Urothelium cell line (cell line): ENCODE results near the gene NELL1.

Experiments
- DNase-seq: peaks from one replicate; pipeline ENCODE4 v3.0.0; 2011; ENCODE audit warnings: low spot score, mixed read lengths
- FAIRE-seq: peaks from 2 replicates; lab custom pipeline; 2011; peaks lifted over from hg19 to GRCh38; lab: Jason Lieb, UNC

Gene NELL1

DNA sequence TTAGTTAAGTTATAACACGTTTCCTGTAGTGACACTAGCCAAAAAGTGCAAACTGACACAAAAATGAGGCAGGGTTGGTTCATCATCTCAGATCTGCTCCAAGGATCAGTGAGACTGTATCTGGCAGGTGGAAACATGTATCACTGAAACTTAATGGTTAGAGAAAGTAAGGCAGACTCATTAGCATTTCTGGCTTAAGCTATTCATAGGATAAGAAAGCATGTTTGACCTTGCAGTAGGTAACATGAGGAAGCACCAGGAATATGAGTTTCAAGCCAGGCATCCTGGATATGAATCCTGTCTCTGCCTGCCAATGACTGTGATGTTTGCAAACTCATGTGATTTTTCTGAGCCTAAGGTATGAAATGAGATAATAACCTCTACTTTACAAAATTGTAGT lies 732.1 kb downstream of the NELL1 start:
- DNase-seq (no peak), FAIRE-seq (no peak)

DNA sequence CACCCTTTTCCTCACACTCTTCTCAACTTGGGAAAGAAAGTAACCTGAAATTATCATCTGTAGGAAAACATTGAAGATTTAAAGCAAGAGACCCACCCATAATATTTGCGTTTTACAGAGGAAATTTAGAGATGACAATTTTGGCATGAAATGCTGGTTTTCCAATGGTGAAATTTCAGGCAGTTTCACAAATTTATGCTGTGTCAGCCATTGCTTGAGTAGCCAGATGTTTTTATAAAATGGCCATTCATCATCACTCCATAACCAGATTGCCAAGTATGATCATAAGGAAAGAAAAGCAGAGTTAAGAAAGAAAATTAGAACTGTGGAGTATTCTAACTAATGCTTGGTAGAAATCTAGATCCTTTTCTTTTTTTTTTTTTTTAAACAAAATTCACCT lies 732.9 kb downstream of the NELL1 start:
- FAIRE-seq (no peak), DNase-seq (no peak)

GRCh38 chr11:21403069-21403468 lies 733.7 kb downstream of the NELL1 start:
- no peak for FAIRE-seq

GRCh38 chr11:21405422-21405821 lies 736.0 kb downstream of the NELL1 start:
- DNase-seq (no peak), FAIRE-seq (no peak)

More at GRCh38 chr11:21403069-21403468, 733.7 kb downstream of the NELL1 start:
- no peak for DNase-seq

GRCh38 chr11:21410513-21410912 lies 741.1 kb downstream of the NELL1 start:
- DNase-seq (no peak), FAIRE-seq (no peak)

DNA sequence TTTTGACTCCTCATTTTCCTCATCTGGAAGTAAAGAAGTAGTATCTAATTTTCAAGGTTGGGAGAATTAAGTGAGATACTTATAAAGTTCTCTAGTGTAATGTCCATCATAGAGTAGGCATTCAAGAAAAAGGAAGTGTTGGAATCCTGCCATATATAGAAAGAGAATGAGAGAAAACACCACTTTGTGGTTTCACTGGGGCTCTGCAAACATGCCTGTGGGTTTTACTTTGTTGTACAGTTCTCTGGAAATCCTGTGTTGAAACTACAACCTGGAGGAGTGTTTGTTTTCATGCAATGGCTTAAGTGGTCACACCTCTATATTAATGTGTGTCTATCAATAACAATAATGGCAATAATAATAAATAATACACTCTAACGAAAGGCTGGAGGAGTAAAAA lies 741.7 kb downstream of the NELL1 start:
- FAIRE-seq (no peak), DNase-seq (peak; percentile 21)

- DNase-seq (no peak), FAIRE-seq (no peak)
Measured at GRCh38 chr11:21411597-21411996, 742.2 kb downstream of the NELL1 start.

GRCh38 chr11:21412652-21413383 lies 743.4 kb downstream of the NELL1 start:
- no peak for FAIRE-seq
- DNase-seq: no peak

DNA sequence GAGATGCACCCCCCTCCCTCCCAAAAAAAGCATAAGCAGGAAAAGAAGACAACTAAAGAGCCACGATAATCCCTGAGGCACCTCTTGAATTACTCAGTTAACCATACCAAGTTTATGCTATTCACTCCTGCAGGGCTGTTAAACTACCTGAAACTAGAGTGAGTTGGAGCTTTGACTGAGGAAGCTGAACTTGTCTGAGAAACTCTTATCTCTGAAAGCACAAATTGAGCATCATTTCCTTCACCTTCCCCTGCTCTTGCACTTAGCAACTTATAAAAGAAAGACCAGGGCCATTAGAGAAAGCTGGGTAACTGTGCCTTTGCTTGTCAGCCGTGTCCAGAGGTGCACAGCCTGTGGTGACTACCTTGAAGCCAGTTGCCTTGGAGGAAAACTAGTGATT lies 745.6 kb downstream of the NELL1 start:
- DNase-seq (no peak), FAIRE-seq (no peak)

DNA sequence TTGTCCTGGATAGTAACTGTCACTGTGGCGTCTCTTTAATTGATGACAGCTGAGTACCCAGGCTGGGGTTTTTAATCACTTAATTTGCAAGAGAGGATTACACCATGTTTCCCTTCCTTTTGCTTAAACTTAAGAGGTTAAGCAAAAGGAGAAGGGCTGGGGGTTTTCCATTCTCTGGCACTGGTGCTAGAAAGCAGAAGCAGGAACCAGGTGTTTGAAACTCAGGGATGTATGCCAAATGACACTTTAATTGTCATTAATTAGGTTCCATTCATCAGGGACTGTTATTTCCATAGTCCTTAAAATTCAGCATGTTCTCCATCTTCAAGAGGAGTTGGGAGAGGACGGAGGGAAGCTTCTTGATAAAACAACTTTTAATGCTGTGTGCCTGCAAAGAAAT lies 746.2 kb downstream of the NELL1 start:
- FAIRE-seq: no peak
- DNase-seq: no peak

GRCh38 chr11:21421711-21422329 lies 752.4 kb downstream of the NELL1 start:
- FAIRE-seq: no peak

GRCh38 chr11:21426931-21427330 lies 757.5 kb downstream of the NELL1 start:
- no peak for DNase-seq
- no peak for FAIRE-seq

More at GRCh38 chr11:21421711-21422329, 752.4 kb downstream of the NELL1 start:
- DNase-seq: no peak

DNA sequence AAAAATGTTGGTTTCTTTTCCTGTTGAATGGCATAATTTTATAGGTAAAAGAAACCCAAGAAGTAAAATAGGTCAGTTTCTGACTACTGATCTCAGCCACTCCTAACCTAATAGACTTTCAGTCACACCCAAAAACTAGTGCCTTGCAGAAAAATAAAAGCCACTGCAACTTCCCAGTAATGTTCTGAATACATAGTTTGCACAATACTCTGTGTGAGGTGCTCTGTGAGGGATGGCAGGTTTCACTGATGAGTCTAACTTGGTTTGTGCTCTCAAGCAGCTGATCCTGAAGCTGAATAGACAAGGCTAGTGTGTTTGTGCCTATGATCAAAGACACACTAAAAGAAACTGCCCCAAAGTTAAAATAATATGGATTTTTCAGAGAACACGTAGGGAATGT lies 758.3 kb downstream of the NELL1 start:
- FAIRE-seq: no peak
- DNase-seq: no peak

DNA sequence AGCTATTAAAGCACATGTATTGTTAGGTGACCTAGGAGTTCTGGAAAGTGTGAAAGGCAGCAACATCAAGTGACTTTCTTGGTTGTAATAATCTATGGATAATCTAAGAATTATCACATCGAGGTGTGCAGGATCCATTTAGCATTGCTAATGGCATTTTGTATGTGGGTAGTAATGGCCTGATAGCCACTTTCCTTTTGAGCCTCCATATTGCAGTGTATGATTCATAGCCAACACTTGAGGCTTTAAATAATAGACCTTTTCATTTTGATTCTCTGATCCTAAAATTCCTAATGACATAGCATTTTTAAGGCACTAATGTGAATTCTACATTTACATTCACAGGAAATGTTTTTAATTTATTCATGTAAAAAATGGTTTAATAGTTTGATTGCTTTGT lies 759.4 kb downstream of the NELL1 start:
- DNase-seq (no peak), FAIRE-seq (no peak)

DNA sequence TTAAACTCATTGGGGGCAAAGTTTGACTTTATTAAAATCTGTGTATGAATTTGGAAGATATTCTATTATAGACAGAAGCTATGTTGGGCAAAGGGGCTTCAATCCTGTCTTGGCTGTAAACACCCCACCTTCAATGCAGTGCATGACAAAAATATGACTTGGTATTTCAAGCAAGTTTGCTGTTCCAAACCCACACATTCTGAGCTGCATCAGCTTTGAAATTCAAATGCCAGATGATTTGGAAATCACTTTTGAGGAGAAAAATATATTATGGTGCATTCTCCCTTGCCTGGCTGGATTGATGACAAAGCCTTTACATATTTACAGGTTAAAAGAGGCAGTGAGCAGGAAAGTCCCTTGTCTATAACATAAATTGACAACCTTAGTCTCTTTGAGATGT lies 760.0 kb downstream of the NELL1 start:
- no peak for FAIRE-seq
- no peak for DNase-seq

GRCh38 chr11:21430537-21430936 lies 761.2 kb downstream of the NELL1 start:
- DNase-seq (no peak), FAIRE-seq (no peak)

- no peak for FAIRE-seq
- DNase-seq: no peak
Measured at GRCh38 chr11:21446939-21447590, 777.7 kb downstream of the NELL1 start.

- DNase-seq (no peak), FAIRE-seq (no peak)
Measured at GRCh38 chr11:21447871-21448270, 778.5 kb downstream of the NELL1 start.

DNA sequence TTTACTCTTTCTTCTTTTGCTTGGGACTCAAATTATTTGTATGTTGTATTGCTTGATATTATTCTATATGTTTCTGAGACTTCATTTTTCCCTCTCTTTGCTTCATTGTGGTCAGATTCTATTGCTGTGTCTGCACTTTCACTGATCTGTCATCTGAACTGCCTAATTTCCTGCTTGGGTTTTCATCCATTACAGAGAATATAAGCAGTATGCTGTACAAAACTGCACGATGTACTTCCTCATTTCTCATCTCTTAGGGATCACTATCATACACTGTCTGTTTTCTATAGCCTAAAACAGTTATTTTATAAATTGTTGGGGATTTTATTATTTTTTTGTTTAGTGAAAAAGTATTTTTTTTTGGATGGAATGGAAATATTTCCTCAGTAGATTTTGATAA lies 786.8 kb downstream of the NELL1 start:
- no peak for FAIRE-seq

GRCh38 chr11:21460082-21460481 lies 790.7 kb downstream of the NELL1 start:
- peak; percentile 10 for DNase-seq
- no peak for FAIRE-seq

More for the DNA sequence above, 786.8 kb downstream of the NELL1 start:
- no peak for DNase-seq

- no peak for DNase-seq
Measured at GRCh38 chr11:21461701-21462100, 792.3 kb downstream of the NELL1 start.

DNA sequence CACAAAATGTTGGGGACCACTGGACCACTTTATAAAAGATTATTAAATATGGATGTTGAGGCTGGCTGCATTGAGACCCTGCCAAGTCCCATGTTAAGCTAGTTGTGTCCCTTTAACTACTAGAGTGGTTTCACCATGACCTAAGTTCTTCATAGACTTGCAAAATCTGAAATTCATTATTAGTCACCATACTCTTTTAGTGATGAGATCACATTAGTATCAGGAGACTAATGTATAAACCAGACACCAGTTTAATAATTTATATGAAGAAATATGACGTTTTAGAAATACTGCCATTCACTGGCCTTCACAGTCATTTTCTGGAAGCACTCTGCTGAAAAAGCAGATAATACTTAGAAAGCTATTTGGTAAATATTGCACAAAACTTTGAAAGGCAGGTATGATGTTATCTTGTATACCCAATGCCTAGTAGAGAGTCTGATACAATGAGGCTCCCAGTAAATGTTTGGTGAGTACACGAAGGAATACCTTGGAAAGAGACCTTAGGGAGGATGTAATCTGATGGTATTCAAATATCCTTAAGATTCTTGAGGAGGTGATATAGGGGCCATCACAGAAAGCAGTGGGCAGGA lies 795.3 kb downstream of the NELL1 start:
- FAIRE-seq (no peak), DNase-seq (no peak)

More at GRCh38 chr11:21461701-21462100, 792.3 kb downstream of the NELL1 start:
- FAIRE-seq: no peak
